Fibroblast of villous mesenchyme (primary cell): ENCODE measurements around the gene ADAM33. TPM values are rescaled to one million over a fixed set of nuclear protein-coding genes. Genes with fewer than 3 reads are reported as not detected.

ENCODE experiments used
- DNase-seq: peaks from one replicate; pipeline ENCODE4 v3.0.0-alpha.2; 2010; ENCODE audit warnings: low read depth
- H3K4me3 ChIP-seq: 2 replicates; pipeline ENCODE4 v1.5.1; 2011; ENCODE audit warnings: low read depth, mild to moderate bottlenecking, low read length
- CTCF ChIP-seq: IDR thresholded peaks from 2 replicates; pipeline ENCODE4 v1.5.1; 2012; ENCODE audit warnings: low read depth, mild to moderate bottlenecking, low read length; ENCODE audit not compliant: insufficient read depth
- total RNA-seq: library from RNA; depleted of rRNA; stranded (reverse); fragments of >200 nt; gene quantifications from 2 replicates; pipeline ENCODE4 v1.2.3, GENCODE V29; 2012

The ADAM33 gene
- total RNA-seq, 1 donor: 53.1 TPM

GRCh38 chr20:3687655-3688054 is 5.8 kb upstream of the ADAM33 start:
- H3K4me3 ChIP-seq: no peak overlapping the region
- peak; percentile 79 for DNase-seq

GRCh38 chr20:3686867-3687321 is 5.1 kb upstream of the ADAM33 start:
- no peak overlapping the region for H3K4me3 ChIP-seq
- TF ChIP-seq CTCF: peak; percentile 11
- peak; percentile 98 for DNase-seq

More at GRCh38 chr20:3687655-3688054, 5.8 kb upstream of the ADAM33 start:
- TF ChIP-seq CTCF: no peak

GRCh38 chr20:3686421-3686820 is 4.6 kb upstream of the ADAM33 start:
- no peak for TF ChIP-seq CTCF
- no peak overlapping the region for H3K4me3 ChIP-seq
- DNase-seq: no peak

- peak; percentile 64 for DNase-seq
Measured at GRCh38 chr20:3685341-3685740, 3.5 kb upstream of the ADAM33 start.

GRCh38 chr20:3681352-3681930 is 369 bp downstream of the ADAM33 start:
- peak overlapping the region; percentile 79 for H3K4me3 ChIP-seq
- DNase-seq: no peak
- TF ChIP-seq CTCF: no peak

More at GRCh38 chr20:3685341-3685740, 3.5 kb upstream of the ADAM33 start:
- TF ChIP-seq CTCF: no peak
- H3K4me3 ChIP-seq: no peak overlapping the region

- peak; percentile 54 for DNase-seq
- peak overlapping the region; percentile 79 for H3K4me3 ChIP-seq
- TF ChIP-seq CTCF: no peak
Measured at GRCh38 chr20:3680701-3681351, 984 bp downstream of the ADAM33 start.
